Epithelial cell of esophagus (primary cell): ENCODE measurements around the gene CRADD.

Experiments
- DNase-seq: peaks from one replicate; pipeline ENCODE4 v3.0.0; 2010; ENCODE audit warnings: low read depth
- H3K4me3 ChIP-seq: 2 replicates; pipeline ENCODE4 v1.5.1; 2011; ENCODE audit warnings: mild to moderate bottlenecking, low read length, control low read depth
- TF ChIP-seq, protein P1 (sequence below): IDR thresholded peaks from 2 replicates; pipeline ENCODE4 v1.5.1; 2011; ENCODE audit warnings: low read depth, mild to moderate bottlenecking, low read length, control low read depth, inconsistent platforms; ENCODE audit not compliant: insufficient read depth; ENCODE audit errors: missing control alignments

CRADD gene

DNA sequence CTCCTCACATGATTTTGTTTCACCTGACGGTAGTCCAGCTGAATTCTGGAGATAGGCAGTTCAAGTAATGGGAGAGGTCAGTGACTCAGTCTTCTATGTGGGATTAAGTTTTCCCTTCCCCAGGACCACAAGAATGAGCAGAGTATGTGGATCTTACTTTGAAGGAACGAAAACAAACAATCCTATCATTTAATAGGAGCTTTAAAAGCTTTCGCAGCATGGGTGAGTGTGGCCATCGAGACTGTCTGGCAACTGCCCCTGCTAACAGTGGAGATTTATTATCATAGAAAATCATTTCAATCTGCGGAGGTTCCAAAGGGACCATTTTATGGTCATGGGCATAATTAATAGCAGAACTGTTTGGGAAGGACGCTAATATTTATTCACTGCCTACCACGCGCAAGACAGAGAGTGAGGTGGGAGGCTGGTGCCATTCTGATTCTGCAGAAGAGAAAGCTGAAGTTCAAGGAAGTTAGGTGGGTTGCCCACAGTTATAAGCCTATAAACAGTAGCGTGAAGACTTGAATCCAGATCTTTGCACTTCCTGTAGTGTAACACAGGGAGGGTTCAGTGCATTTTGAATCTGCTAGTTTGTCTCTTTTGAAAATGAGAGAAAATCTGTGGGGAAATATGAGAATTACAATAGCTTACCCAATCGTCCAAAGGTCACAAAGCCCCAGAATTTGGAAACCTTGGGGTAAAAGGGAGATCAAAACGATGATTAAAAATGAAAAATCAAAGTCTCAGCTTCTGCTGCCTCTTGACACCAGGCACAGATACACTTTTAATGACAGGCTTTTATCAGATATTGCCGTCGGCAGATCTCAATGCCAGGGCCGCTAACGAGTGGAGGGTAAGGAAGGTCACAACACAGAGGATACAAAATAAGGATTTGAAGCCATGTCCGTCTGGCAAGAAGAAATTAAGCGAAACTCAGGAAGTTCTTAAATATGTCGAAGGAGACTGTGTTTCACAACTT, 209.6 kb downstream of the CRADD start:
- no peak for DNase-seq
- TF ChIP-seq, protein P1, sequence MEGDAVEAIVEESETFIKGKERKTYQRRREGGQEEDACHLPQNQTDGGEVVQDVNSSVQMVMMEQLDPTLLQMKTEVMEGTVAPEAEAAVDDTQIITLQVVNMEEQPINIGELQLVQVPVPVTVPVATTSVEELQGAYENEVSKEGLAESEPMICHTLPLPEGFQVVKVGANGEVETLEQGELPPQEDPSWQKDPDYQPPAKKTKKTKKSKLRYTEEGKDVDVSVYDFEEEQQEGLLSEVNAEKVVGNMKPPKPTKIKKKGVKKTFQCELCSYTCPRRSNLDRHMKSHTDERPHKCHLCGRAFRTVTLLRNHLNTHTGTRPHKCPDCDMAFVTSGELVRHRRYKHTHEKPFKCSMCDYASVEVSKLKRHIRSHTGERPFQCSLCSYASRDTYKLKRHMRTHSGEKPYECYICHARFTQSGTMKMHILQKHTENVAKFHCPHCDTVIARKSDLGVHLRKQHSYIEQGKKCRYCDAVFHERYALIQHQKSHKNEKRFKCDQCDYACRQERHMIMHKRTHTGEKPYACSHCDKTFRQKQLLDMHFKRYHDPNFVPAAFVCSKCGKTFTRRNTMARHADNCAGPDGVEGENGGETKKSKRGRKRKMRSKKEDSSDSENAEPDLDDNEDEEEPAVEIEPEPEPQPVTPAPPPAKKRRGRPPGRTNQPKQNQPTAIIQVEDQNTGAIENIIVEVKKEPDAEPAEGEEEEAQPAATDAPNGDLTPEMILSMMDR, result no peak
- no peak overlapping the region for H3K4me3 ChIP-seq

DNA sequence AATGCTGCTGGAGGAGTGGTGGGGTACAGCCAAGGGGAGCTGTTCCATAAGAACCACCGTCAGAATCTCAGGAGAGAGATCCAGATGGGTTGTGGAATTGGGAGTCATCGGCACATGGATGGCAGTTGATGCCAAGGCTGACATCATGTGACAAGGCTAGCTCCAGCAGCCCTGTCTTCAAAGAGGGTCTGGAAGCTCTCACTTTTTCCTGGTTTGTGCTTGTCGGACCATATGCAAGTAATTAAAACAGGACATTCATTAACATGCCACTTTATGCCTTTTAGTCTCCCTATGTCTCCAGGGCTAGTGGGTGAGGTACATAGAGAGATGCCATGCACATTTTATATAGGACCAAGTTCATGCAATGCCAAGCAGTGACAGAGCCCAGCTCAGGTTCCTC, 211.8 kb downstream of the CRADD start:
- no peak for DNase-seq
- TF ChIP-seq, protein P1, result no peak

DNA sequence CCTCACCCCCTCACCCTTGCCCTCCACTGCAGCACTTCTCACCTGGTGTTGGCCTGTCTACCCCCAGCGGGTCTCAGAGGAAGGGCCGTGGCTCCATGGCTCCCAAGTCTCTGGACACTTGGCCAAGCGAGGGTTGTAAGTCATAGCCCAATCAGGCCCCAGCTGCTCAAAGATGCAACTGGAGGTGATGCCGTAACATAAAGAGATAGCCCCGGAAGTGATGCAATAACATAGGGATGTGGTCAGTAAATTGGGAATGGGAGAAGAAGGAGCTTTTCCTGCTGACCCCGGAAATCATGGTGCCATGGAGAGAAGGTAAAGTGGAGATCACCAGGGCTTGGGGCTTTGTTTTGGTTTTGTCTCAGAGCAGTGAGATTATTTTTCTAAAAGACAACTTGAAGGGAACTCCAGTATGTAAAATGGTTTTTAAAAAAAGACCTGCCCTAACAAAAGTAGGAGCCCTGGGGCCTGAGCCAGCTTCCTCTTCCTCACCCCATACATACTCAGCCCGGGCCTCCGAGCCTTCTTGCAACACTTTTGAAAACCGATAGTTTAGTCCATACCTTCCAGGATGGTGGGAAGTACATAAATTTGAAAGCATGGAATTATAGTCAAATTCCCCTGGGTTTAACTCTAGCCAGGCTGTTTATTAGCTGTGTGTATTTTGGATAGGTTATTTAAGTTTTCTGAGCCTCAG, 212.5 kb downstream of the CRADD start:
- no peak for DNase-seq
- H3K4me3 ChIP-seq, result no peak overlapping the region
- TF ChIP-seq, protein P1, result no peak

More for the DNA sequence above, 211.8 kb downstream of the CRADD start:
- H3K4me3 ChIP-seq, result no peak overlapping the region

DNA sequence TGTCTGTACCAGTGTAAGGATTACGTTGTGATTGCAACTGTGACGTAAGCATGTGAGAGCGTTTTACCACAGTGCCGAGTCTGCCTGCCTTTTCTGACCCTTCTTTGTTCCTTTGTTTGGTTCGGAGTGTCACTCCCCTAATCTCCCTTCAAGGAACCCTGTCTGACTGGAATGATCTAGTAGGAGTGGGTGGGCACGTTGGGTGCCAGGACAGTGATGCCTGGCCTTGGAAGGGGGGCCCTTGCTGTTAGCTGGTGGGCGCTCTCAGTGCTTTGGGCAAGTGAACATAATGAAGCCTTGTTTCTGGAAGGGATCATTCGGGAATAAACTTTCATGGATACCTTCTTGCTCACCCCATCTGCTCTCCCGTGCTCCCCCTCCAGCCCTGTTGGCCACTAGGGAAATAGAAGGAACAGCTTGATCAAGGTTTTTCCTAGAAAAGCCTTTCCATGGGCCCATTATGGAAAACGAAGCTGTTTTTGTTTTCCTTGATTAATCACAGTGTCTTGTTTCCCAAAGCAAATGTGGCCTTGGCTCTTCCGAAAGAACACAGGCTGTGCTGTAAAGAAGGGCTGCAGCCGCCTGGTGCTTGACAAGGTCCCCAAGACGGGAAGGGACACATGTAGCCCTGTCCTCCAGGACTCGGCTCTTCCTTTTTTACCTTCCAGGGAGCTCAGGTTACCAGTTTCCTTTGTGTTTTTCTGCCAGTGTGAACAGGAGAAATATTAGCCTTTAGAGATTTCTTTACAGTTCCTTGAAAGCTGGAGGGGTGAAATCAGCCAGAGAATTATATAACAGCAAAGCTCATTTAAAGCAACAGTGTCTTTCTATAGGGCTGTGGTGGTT, 215.5 kb downstream of the CRADD start:
- TF ChIP-seq, protein P1, result no peak
- DNase-seq, result no peak
- no peak overlapping the region for H3K4me3 ChIP-seq

DNA sequence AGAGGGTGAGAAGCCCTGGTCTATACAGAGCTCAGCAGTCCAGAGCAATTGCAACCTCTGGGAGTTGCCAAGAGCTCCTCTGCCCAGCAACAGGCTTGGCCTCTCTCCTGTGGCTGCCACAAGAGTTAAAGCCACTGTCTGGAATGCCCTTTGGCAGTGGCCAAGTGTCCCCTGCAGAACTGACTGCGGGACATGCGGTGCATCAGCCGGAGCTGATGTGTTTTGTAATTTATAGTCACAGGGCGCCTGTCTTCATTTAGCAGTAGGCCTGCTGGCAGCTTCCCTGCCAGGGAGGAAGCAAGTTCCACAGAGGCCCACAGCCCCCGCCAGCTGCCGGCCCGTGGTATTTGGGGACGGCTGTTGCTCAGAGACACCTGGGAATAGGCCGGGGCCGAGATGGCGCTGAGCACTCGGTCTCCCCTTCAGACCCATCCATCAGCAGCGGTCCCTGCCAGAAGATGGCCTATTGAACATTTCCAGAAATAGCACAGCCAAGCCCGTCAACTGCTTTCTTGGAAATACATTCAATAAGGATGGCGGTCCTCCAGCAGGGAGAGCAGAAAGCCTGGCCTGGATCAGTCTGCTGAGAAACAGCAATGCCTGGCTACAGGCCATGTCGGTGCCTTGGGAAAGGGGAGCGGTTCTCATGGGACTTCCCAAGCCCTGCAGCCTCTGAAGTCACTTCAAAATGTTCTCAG, 217.4 kb downstream of the CRADD start:
- TF ChIP-seq, protein P1, result no peak
- peak; percentile 35 for DNase-seq
- H3K4me3 ChIP-seq, result no peak overlapping the region

DNA sequence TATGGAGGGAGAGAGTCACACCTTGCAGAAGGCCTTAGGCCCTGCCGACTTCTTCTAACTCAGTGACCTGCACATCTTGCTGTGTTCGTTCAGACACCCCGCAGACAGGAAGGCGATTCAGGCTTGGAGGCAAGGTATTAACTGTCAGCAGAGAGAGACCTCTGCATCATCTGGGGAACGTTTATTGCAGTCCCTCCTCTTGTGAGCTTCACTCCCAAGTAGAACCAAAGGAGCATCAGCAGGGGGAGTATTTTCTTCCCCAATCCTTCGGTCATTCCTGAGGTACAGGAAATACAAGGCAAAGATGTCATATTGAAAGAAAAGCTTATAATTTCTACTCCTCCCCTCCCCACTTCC, 217.9 kb downstream of the CRADD start:
- no peak for DNase-seq
- no peak overlapping the region for H3K4me3 ChIP-seq
- TF ChIP-seq, protein P1, result no peak
